NCI-H1417 treated with DMSO at 0.1 percent for 48 hours (cell line): ENCODE data around the gene BIRC5.

ENCODE experiments used
- DNase-seq: peaks from one replicate; lab custom pipeline; 2025; lab: John Stamatoyannopoulos, UW

BIRC5 gene

DNA sequence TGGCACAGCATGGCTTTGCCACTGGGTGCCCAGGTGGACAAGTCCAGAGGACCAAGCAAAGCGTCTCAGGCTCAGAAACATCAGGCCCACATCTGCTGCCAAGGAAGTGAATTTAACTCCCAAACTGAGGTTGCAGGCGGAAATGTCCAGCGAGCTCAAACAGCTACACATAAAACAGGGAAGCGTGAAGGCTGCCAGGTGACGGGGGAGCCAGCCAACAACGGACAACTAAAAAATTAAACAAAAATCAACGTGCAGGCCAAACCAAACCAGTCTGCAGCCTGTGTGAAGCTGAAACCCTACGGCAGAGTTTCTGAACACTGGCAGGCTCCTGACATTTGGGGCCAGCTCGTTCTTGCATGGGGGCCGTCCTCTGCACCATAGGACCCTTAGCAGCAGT lies 29.7 kb upstream of the BIRC5 start:
- no peak for DNase-seq

DNA sequence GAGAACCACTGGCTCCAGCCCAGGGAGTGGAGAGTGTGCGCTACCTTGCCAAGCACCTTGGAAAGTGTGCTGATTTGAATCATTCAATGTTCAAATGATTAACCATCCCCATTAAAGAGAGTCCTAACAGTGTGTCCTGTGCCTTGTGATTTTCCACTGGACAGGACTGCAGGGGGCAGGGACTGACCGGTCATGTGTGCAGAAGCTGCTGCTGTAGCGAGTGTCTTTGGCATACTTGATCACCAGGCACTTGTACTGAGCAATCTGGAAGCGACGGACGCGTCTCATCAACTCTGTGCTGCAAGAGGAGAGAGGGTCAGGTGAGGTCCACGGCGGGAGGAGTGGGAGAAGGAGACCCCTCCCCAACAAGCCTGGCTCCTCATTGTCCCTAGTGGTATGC lies 29.2 kb upstream of the BIRC5 start:
- DNase-seq: no peak

DNA sequence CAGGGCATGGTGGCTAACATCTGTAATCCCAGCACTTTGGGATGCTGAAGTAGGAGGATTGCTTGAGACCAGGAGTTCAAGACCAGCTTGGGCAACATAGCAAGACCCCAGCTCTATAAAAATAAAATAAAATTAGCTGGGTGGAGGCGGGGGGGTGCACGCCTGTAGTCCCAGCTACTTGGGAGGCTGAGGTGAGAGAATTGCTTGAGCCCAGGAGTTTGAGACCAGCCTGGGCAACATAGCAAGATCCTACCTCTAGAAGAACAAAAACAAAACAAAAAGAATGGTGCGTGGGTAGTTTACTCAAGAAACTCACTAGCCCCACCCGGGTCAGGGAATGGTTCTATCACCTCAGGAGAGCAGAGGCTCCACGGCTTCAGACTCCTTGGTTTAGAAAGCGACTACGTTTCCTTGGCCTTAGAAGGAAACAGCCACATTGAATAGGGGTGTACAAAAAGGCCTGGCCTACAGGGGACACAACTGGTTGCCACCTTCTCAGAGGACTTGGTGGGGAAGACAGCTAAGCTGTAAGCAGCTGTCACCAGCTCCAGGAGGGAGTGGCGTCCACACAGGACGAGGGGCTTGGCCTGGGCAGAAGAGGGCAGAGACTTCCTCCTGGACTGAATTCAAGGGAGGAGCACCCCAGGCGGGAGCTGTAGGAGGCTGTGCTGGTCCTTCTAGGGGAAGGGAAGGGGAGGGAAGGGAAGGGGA lies 27.9 kb upstream of the BIRC5 start:
- no peak for DNase-seq

DNA sequence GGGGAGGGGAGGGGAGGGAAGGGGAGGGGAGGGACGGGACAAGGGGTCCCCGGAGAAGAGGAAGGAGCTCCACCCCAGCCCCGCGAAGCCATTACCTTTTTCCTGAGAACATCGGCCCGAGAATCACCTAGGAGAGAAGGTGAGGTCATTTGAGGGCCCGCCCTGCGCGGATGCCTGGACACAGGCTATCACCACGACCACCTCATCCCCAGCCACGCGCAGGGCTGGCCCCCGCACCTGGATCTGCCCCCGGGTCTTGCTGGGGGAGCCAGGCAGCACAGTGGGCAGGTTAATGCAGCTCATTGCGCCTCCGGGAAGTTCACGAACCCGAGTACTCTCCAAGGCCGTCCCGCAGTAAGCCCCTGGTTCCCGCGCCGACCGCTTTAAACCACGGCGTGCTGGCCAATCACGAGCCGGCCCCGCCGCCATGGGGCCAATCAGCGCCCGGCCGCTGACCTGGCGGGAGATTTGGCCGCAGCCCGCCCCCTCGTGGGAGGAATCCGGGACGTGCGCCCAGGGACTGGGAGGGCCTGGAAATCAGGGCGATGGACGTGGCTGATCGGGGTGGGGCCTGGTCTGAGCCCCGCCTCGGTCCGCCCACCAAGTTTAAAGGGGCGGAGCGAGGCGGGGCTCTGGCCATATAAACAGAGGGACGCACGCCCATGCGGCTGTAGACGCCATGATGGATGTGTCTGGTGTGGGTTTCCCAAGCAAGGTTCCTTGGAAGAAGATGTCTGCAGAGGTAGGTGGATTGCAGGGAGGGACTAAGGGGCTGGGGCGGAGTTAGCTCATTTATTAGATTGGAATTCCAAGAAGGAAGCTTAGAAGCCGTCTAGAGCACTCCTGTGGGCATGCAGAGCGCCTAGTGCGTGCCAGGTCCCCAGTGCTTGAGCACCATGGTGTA lies 27.1 kb upstream of the BIRC5 start, which contains the start of the genes AFMID and TK1:
AFMID (plus strand) TSS at position 671 of the 904 bp plus-strand sequence; CDS start at position 680, 9 bp downstream.
TK1 (minus strand) TSS at position 361 of the 904 bp plus-strand sequence; CDS start at position 303, 58 bp downstream.
- peak; percentile 62 for DNase-seq

DNA sequence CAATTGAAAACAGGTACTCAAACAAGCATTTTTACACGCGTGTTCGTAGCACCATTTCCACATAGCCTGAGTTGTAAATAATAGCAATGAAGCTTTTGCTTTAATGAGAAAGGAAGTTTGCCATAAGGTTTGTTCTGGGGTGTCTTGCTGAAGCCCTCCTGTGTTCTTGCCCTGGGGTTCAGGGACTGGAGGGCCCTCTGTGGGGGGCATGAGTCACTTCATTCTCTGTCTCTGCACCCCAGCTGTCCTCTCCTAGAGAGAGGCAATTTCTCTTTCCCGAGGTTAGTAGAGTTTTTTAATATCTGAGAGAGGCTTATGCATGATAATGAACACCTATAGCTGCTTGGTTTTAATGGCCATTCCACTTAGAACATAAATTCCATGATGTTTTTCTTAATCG lies 17.3 kb upstream of the BIRC5 start:
- no peak for DNase-seq

DNA sequence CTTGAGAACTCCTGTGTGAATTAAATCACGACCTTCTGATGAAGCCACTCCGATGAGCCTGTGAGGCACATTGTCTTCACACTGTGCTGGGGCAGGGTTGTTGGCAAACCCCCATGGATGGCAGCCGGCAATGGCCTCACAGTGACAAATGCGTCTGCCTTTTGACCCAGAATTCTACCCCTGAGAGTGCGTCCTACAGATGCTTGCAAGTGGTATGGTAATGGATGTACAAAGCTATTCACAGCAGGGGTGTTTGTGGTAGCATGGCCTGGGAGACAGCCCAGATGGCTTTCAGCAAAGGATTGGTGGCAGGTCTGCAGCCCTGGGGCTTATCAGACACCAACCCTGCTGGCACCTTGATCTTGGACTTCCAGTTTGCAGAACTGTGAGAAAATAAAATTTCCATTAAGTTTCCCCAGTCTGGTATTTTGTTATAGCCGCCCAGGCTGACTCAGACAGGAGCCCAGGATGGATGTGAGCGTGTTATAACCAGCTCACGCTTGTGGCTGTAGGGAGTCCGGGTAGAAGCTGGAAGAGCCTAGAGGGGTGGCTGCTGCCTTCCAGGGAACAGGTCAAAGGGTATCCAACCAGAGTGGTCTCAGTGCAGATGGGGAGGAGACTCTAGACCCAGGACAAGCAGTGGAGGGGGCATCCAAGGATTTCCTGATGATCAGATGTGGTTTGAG lies 16.8 kb upstream of the BIRC5 start:
- no peak for DNase-seq

DNA sequence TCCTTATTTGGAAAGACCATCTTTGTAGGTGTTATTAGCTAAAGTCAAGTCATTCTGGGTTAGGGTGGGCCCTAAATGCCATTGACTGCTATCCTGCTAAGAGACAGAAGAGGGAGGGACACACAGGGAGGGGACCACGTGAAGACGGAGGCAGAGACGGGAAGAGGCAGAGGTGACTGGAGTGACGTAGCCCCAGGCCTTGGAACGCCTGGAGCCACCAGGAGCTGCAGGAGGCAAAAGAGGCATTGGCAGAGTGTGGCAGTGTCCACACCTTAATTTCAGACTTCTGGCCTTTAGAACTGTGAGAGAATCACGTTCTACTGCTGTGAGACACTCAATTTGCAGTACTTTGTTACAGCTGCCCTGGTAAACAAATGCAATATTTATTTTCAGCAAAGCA lies 13.6 kb upstream of the BIRC5 start:
- no peak for DNase-seq

DNA sequence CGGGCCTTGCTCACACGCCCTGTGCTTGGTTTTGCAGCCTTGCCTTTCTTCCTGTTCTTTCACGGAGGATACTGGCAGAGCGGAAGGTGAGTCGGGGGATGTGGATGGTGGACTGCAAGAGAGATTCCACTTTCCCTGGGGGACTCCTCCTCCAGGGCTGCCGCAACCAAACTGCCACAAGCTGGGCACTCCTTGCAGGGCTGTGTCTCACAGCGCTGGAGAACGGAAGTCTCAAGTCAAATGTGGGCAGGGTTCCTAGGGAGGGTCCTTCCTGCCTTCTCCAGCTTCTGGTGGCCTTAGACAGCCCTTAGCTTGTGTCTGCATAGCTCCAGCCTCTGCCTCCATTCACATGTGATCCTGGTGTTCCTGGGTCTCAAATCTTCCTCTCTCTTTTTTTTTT lies 11.4 kb upstream of the BIRC5 start:
- no peak for DNase-seq

DNA sequence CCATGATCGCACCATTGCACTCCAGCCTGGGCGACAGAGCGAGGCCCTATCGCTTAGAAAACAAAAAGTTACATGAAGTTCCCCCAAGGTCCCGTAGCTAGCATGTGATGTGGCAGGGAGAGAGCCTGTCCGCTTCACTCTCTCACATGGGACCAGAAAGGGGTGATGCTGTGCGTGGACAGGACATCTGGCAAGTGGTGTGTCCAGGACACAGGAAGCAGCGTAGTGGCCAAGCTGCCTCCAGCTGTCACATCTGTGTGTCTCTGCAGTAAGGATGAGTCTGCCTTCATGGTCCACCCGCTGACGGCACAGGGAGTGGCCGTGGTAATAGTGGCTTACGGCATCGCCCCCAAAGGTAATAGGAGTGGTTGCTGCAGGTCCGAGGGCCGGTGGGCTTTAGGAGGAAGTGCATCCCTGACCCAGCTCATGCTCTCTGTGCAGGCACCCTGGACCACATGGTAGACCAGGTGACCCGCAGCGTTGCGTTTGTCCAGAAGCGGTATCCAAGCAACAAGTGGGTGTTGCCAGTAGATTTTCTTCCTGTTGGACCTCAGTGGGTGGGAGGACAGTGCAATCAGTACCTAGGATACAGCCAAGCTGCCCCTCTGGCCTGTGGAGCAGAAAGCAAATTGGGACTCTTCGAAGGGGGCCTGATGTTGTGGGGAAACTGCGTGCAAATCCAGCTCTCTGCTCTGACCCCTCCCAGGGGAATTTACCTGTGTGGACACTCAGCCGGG lies 9.5 kb upstream of the BIRC5 start:
- DNase-seq: no peak

DNA sequence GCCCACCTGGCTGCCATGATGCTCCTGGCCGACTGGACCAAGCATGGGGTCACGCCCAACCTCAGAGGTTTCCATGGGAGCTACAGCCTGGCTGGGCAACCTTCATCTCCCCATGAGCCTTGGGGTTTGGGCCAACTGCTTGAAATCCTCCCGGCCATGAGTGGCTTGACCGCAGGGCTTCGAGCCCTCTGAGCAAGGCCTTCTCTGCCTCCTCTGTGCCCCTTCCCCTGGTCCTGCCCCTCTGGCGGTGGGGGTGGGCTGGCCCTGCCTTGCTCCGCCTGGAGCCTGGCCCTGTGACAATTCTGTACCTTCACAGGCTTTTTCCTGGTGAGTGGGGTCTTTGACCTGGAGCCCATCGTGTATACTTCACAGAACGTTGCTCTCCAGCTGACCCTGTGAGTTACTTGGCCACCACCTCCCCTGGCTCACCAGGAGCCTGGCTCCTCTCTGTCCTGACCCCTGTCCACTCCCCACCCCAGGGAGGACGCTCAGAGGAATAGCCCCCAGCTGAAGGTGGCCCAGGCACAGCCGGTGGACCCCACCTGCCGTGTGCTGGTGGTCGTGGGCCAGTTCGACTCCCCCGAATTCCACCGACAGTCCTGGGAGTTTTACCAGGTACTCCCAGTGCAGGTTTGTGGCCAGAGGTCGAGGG lies 8.8 kb upstream of the BIRC5 start:
- no peak for DNase-seq

DNA sequence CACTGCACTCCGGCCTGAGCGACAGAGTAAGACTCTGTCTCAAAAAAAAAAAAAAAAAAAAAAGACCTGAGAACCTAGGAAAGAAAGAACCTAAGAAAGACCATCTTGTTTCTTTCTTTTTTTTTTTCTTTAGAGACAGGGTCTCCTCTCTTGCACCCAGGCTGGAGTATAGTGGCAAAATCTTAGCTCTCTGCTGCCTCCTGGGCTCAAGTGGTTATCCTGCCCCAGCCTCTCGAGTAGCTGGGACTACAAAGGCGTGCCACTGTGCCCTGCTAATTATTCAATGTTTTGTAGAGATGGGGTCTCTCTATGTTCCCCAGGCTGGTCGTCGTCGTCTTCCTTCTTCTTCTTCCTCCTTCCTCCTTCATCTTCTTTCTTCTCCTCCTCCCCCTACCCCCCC lies 7.8 kb upstream of the BIRC5 start:
- no peak for DNase-seq

DNA sequence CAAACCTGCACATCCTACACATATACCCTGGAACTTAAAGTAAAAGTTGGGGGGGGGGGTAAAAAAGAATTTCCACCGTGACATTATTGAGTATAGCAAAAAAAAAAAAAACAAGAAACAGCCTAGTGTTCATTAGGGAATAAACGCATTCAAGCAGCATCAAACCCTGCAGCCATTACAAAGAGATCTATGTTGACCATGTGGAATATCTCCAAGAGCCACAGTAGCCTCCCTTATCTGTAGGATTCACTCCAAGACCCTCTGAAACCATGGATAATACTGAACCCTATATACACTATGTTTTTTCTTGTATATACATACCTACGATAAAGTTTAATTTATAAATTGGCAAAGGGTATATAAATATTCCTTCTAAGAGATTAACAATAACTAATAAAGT lies 5.6 kb upstream of the BIRC5 start:
- no peak for DNase-seq

DNA sequence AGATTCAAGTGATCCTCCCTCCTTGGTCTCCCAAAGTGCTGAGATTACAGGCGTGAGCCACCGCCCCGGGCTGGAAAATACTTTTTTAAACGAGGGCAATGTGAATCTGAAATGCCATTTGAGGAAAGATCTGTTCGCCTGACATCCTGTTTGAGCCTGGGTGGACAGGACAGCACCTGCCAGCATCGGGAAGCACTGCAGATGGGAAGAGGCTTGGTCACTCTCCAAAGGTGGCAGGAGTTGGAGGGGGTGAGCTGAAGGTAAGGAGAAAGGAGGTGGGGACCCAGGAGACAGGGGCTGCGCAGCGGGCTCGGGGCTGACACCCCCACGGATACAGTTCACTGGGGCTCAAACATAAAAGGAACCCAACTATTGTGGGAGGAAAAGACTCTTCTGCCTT lies 3.9 kb upstream of the BIRC5 start:
- no peak for DNase-seq

DNA sequence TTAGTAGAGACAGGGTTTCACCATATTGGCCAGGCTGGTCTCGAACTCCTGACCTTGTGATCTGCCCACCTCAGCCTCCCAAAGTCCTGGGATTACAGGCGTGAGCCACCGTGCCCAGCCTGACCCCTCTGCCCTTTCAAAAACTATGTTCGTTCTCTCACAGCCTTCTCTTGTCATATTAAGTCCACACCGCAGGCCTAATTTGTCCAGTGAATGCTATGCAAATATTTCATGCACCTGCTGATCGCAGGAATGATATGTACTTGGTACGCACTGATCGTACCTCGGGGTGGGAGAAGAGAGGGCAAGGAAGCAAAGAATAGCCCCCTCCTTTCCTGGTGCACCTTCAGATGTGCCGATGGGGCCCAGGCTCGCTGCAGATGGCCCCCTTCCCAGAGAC lies 3.0 kb upstream of the BIRC5 start:
- DNase-seq: no peak

DNA sequence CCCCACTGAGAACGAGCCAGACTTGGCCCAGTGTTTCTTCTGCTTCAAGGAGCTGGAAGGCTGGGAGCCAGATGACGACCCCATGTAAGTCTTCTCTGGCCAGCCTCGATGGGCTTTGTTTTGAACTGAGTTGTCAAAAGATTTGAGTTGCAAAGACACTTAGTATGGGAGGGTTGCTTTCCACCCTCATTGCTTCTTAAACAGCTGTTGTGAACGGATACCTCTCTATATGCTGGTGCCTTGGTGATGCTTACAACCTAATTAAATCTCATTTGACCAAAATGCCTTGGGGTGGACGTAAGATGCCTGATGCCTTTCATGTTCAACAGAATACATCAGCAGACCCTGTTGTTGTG lies 631 bp downstream of the BIRC5 start:
- DNase-seq: no peak

DNA sequence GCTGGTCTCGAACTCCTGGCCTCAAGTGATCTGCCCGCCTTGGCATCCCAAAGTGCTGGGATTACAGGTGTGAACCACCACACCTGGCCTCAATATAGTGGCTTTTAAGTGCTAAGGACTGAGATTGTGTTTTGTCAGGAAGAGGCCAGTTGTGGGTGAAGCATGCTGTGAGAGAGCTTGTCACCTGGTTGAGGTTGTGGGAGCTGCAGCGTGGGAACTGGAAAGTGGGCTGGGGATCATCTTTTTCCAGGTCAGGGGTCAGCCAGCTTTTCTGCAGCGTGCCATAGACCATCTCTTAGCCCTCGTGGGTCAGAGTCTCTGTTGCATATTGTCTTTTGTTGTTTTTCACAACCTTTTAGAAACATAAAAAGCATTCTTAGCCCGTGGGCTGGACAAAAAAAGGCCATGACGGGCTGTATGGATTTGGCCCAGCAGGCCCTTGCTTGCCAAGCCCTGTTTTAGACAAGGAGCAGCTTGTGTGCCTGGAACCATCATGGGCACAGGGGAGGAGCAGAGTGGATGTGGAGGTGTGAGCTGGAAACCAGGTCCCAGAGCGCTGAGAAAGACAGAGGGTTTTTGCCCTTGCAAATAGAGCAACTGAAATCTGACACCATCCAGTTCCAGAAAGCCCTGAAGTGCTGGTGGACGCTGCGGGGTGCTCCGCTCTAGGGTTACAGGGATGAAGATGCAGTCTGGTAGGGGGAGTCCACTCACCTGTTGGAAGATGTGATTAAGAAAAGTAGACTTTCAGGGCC lies 5.5 kb downstream of the BIRC5 start:
- DNase-seq: no peak

DNA sequence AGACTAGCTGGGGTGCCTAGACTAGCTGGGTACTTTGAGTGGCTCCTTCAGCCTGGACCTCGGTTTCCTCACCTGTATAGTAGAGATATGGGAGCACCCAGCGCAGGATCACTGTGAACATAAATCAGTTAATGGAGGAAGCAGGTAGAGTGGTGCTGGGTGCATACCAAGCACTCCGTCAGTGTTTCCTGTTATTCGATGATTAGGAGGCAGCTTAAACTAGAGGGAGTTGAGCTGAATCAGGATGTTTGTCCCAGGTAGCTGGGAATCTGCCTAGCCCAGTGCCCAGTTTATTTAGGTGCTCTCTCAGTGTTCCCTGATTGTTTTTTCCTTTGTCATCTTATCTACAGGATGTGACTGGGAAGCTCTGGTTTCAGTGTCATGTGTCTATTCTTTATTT lies 9.0 kb downstream of the BIRC5 start:
- DNase-seq: no peak

DNA sequence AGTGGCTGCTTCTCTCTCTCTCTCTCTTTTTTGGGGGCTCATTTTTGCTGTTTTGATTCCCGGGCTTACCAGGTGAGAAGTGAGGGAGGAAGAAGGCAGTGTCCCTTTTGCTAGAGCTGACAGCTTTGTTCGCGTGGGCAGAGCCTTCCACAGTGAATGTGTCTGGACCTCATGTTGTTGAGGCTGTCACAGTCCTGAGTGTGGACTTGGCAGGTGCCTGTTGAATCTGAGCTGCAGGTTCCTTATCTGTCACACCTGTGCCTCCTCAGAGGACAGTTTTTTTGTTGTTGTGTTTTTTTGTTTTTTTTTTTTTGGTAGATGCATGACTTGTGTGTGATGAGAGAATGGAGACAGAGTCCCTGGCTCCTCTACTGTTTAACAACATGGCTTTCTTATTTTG lies 9.7 kb downstream of the BIRC5 start:
- DNase-seq: no peak

DNA sequence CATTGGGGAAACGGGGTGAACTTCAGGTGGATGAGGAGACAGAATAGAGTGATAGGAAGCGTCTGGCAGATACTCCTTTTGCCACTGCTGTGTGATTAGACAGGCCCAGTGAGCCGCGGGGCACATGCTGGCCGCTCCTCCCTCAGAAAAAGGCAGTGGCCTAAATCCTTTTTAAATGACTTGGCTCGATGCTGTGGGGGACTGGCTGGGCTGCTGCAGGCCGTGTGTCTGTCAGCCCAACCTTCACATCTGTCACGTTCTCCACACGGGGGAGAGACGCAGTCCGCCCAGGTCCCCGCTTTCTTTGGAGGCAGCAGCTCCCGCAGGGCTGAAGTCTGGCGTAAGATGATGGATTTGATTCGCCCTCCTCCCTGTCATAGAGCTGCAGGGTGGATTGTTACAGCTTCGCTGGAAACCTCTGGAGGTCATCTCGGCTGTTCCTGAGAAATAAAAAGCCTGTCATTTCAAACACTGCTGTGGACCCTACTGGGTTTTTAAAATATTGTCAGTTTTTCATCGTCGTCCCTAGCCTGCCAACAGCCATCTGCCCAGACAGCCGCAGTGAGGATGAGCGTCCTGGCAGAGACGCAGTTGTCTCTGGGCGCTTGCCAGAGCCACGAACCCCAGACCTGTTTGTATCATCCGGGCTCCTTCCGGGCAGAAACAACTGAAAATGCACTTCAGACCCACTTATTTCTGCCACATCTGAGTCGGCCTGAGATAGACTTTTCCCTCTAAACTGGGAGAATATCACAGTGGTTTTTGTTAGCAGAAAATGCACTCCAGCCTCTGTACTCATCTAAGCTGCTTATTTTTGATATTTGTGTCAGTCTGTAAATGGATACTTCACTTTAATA lies 10.4 kb downstream of the BIRC5 start:
- DNase-seq: no peak
